Measurements from ENCODE around the gene PPP4R1.

PPP4R1 gene

GRCh38 chr18:9596843-9597526 lies 17.4 kb downstream of the PPP4R1 start:
- no peak for DNase-seq (ENCODE audit: low read depth in 3 of 3, low spot score in 1 of 3)

- no peak for DNase-seq (ENCODE audit: low read depth in 3 of 3, low spot score in 1 of 3)
These were observed 18.1 kb downstream of the PPP4R1 start for GRCh38 chr18:9596226-9596625.

GRCh38 chr18:9594823-9595596 lies 19.3 kb downstream of the PPP4R1 start:
- DNase-seq (ENCODE audit: low read depth in 3 of 3, low spot score in 1 of 3): no peak

- DNase-seq (ENCODE audit: low read depth in 3 of 3, low spot score in 1 of 3): no peak
These were observed 26.4 kb downstream of the PPP4R1 start for GRCh38 chr18:9587924-9588323.

GRCh38 chr18:9586814-9587213 lies 27.5 kb downstream of the PPP4R1 start:
- DNase-seq (ENCODE audit: low read depth in 3 of 3, low spot score in 1 of 3): no peak

- DNase-seq (ENCODE audit: low read depth in 3 of 3, low spot score in 1 of 3): no peak
These were observed 32.7 kb downstream of the PPP4R1 start for GRCh38 chr18:9581667-9582066.

- DNase-seq (ENCODE audit: low read depth in 3 of 3, low spot score in 1 of 3): no peak
These were observed 36.1 kb downstream of the PPP4R1 start for GRCh38 chr18:9578306-9578705.

GRCh38 chr18:9577361-9577760 lies 37.0 kb downstream of the PPP4R1 start:
- DNase-seq (ENCODE audit: low read depth in 3 of 3, low spot score in 1 of 3): no peak

- DNase-seq (ENCODE audit: low read depth in 3 of 3, low spot score in 1 of 3): no peak
These were observed 38.8 kb downstream of the PPP4R1 start for GRCh38 chr18:9575558-9575957.

GRCh38 chr18:9574473-9575115 lies 39.8 kb downstream of the PPP4R1 start:
- DNase-seq (ENCODE audit: low read depth in 3 of 3, low spot score in 1 of 3): no peak

- DNase-seq (ENCODE audit: low read depth in 3 of 3, low spot score in 1 of 3): no peak
These were observed 42.8 kb downstream of the PPP4R1 start for GRCh38 chr18:9571546-9571945.

GRCh38 chr18:9570255-9570654 lies 44.1 kb downstream of the PPP4R1 start:
- no peak for DNase-seq (ENCODE audit: low read depth in 3 of 3, low spot score in 1 of 3)

GRCh38 chr18:9569178-9569577 lies 45.2 kb downstream of the PPP4R1 start:
- DNase-seq (ENCODE audit: low read depth in 3 of 3, low spot score in 1 of 3): no peak

- no peak for DNase-seq (ENCODE audit: low read depth in 3 of 3, low spot score in 1 of 3)
These were observed 46.2 kb downstream of the PPP4R1 start for GRCh38 chr18:9568186-9568585.

- no peak for DNase-seq (ENCODE audit: low read depth in 3 of 3, low spot score in 1 of 3)
These were observed 49.0 kb downstream of the PPP4R1 start for GRCh38 chr18:9565407-9565806.

GRCh38 chr18:9563331-9563730 lies 51.0 kb downstream of the PPP4R1 start:
- DNase-seq (ENCODE audit: low read depth in 3 of 3, low spot score in 1 of 3): no peak

GRCh38 chr18:9562584-9562983 lies 51.8 kb downstream of the PPP4R1 start:
- no peak for DNase-seq (ENCODE audit: low read depth in 3 of 3, low spot score in 1 of 3)

- DNase-seq (ENCODE audit: low read depth in 3 of 3, low spot score in 1 of 3): no peak
These were observed 52.6 kb downstream of the PPP4R1 start for GRCh38 chr18:9561759-9562158.

- DNase-seq (ENCODE audit: low read depth in 3 of 3, low spot score in 1 of 3): no peak
These were observed 55.1 kb downstream of the PPP4R1 start for GRCh38 chr18:9559253-9559652.

- DNase-seq (ENCODE audit: low read depth in 3 of 3, low spot score in 1 of 3): no peak
These were observed 55.8 kb downstream of the PPP4R1 start for GRCh38 chr18:9558387-9559064.

GRCh38 chr18:9557250-9557943 lies 57.0 kb downstream of the PPP4R1 start:
- DNase-seq (ENCODE audit: low read depth in 3 of 3, low spot score in 1 of 3): no peak

All from stimulated activated CD4-positive, alpha-beta T cell treated with anti-CD3 and anti-CD28 coated beads, TNF-alpha, amount 100 ng/mL, for 1 hour (primary cell).